ENCODE measurements around the gene USP22.

USP22 gene

GRCh38 chr17:21030375-21030774 is 12.4 kb downstream of the USP22 start:
- H3K9me3 ChIP-seq (replicated peaks; ENCODE audit: low read length) = no peaks in the 10 kb centered on the region
- H3K9ac ChIP-seq (ENCODE audit: low read depth, low read length) = no peak overlapping the region
- peaks cover 28% of the 10 kb centered on the region for H3K36me3 ChIP-seq (ENCODE audit: insufficient read depth, low read length)
- no peak overlapping the region for H3K4me3 ChIP-seq (ENCODE audit: low read length)
- no peaks in the 10 kb centered on the region for H3K27me3 ChIP-seq (ENCODE audit: control insufficient read depth, insufficient read depth, low read length)
- H3K4me1 ChIP-seq (ENCODE audit: control insufficient read depth, insufficient read depth, low read length) = peaks cover 72% of the 10 kb centered on the region
- H3K4me2 ChIP-seq (ENCODE audit: low read length) = peak overlapping the region; percentile 56

- Histone ChIP-seq H3K27me3 (ENCODE audit: control insufficient read depth, insufficient read depth, low read length) (no peaks in the 10 kb centered on the region), H3K4me1 (ENCODE audit: control insufficient read depth, insufficient read depth, low read length) (peaks cover 65% of the 10 kb centered on the region), H3K9ac (ENCODE audit: low read depth, low read length) (no peak overlapping the region), H3K36me3 (ENCODE audit: insufficient read depth, low read length) (peaks cover 36% of the 10 kb centered on the region), H3K4me2 (ENCODE audit: low read length) (peak overlapping the region; percentile 56), H3K4me3 (ENCODE audit: low read length) (peak overlapping the region; percentile 3), H3K9me3 (replicated peaks; ENCODE audit: low read length) (no peaks in the 10 kb centered on the region)
Observed at GRCh38 chr17:21029515-21029914, 13.3 kb downstream of the USP22 start.

- Histone ChIP-seq H3K4me3 (ENCODE audit: low read length) (no peak overlapping the region), H3K27me3 (ENCODE audit: control insufficient read depth, insufficient read depth, low read length) (no peaks in the 10 kb centered on the region), H3K4me2 (ENCODE audit: low read length) (peak overlapping the region; percentile 56), H3K9me3 (replicated peaks; ENCODE audit: low read length) (no peaks in the 10 kb centered on the region), H3K36me3 (ENCODE audit: insufficient read depth, low read length) (peaks cover 41% of the 10 kb centered on the region), H3K4me1 (ENCODE audit: control insufficient read depth, insufficient read depth, low read length) (peaks cover 60% of the 10 kb centered on the region), H3K9ac (ENCODE audit: low read depth, low read length) (peak overlapping the region; percentile 32)
Observed at GRCh38 chr17:21029036-21029435, 13.8 kb downstream of the USP22 start.

GRCh38 chr17:21028192-21028591 is 14.6 kb downstream of the USP22 start:
- no peaks in the 10 kb centered on the region for H3K27me3 ChIP-seq (ENCODE audit: control insufficient read depth, insufficient read depth, low read length)
- peaks cover 50% of the 10 kb centered on the region for H3K36me3 ChIP-seq (ENCODE audit: insufficient read depth, low read length)
- H3K4me2 ChIP-seq (ENCODE audit: low read length) = no peak overlapping the region
- no peak overlapping the region for H3K9ac ChIP-seq (ENCODE audit: low read depth, low read length)
- no peak overlapping the region for H3K4me3 ChIP-seq (ENCODE audit: low read length)
- no peaks in the 10 kb centered on the region for H3K9me3 ChIP-seq (replicated peaks; ENCODE audit: low read length)
- peaks cover 51% of the 10 kb centered on the region for H3K4me1 ChIP-seq (ENCODE audit: control insufficient read depth, insufficient read depth, low read length)

- H3K4me3 ChIP-seq (ENCODE audit: low read length) = no peak overlapping the region
- no peaks in the 10 kb centered on the region for H3K9me3 ChIP-seq (replicated peaks; ENCODE audit: low read length)
- H3K9ac ChIP-seq (ENCODE audit: low read depth, low read length) = no peak overlapping the region
- H3K4me2 ChIP-seq (ENCODE audit: low read length) = no peak overlapping the region
- H3K27me3 ChIP-seq (ENCODE audit: control insufficient read depth, insufficient read depth, low read length) = no peaks in the 10 kb centered on the region
- peaks cover 51% of the 10 kb centered on the region for H3K36me3 ChIP-seq (ENCODE audit: insufficient read depth, low read length)
- H3K4me1 ChIP-seq (ENCODE audit: control insufficient read depth, insufficient read depth, low read length) = peaks cover 40% of the 10 kb centered on the region
Observed at GRCh38 chr17:21027031-21027430, 15.8 kb downstream of the USP22 start.

GRCh38 chr17:21025451-21025850 is 17.4 kb downstream of the USP22 start:
- Histone ChIP-seq H3K27me3 (ENCODE audit: control insufficient read depth, insufficient read depth, low read length) (no peaks in the 10 kb centered on the region), H3K4me3 (ENCODE audit: low read length) (no peak overlapping the region), H3K9ac (ENCODE audit: low read depth, low read length) (no peak overlapping the region), H3K4me2 (ENCODE audit: low read length) (no peak overlapping the region), H3K36me3 (ENCODE audit: insufficient read depth, low read length) (peaks cover 65% of the 10 kb centered on the region), H3K9me3 (replicated peaks; ENCODE audit: low read length) (no peaks in the 10 kb centered on the region), H3K4me1 (ENCODE audit: control insufficient read depth, insufficient read depth, low read length) (peaks cover 28% of the 10 kb centered on the region)

- Histone ChIP-seq H3K27me3 (ENCODE audit: control insufficient read depth, insufficient read depth, low read length) (no peaks in the 10 kb centered on the region), H3K9ac (ENCODE audit: low read depth, low read length) (no peak overlapping the region), H3K4me1 (ENCODE audit: control insufficient read depth, insufficient read depth, low read length) (peaks cover 15% of the 10 kb centered on the region), H3K4me2 (ENCODE audit: low read length) (no peak overlapping the region), H3K9me3 (replicated peaks; ENCODE audit: low read length) (no peaks in the 10 kb centered on the region), H3K4me3 (ENCODE audit: low read length) (no peak overlapping the region), H3K36me3 (ENCODE audit: insufficient read depth, low read length) (peaks cover 79% of the 10 kb centered on the region)
Observed at GRCh38 chr17:21024024-21024423, 18.8 kb downstream of the USP22 start.

GRCh38 chr17:21021208-21021803 is 21.5 kb downstream of the USP22 start:
- Histone ChIP-seq H3K4me3 (ENCODE audit: low read length) (no peak overlapping the region), H3K4me2 (ENCODE audit: low read length) (no peak overlapping the region), H3K4me1 (ENCODE audit: control insufficient read depth, insufficient read depth, low read length) (peaks cover 5% of the 10 kb centered on the region), H3K9me3 (replicated peaks; ENCODE audit: low read length) (no peaks in the 10 kb centered on the region), H3K36me3 (ENCODE audit: insufficient read depth, low read length) (peaks cover 88% of the 10 kb centered on the region), H3K27me3 (ENCODE audit: control insufficient read depth, insufficient read depth, low read length) (no peaks in the 10 kb centered on the region), H3K9ac (ENCODE audit: low read depth, low read length) (no peak overlapping the region)

- Histone ChIP-seq H3K4me3 (ENCODE audit: low read length) (no peak overlapping the region), H3K27me3 (ENCODE audit: control insufficient read depth, insufficient read depth, low read length) (no peaks in the 10 kb centered on the region), H3K9me3 (replicated peaks; ENCODE audit: low read length) (no peaks in the 10 kb centered on the region), H3K4me1 (ENCODE audit: control insufficient read depth, insufficient read depth, low read length) (peaks cover 4% of the 10 kb centered on the region), H3K4me2 (ENCODE audit: low read length) (no peak overlapping the region), H3K9ac (ENCODE audit: low read depth, low read length) (no peak overlapping the region), H3K36me3 (ENCODE audit: insufficient read depth, low read length) (peaks cover 88% of the 10 kb centered on the region)
Observed at GRCh38 chr17:21020622-21021021, 22.2 kb downstream of the USP22 start.

- Histone ChIP-seq H3K4me2 (ENCODE audit: low read length) (no peak overlapping the region), H3K4me3 (ENCODE audit: low read length) (no peak overlapping the region), H3K9ac (ENCODE audit: low read depth, low read length) (no peak overlapping the region), H3K4me1 (ENCODE audit: control insufficient read depth, insufficient read depth, low read length) (no peaks in the 10 kb centered on the region), H3K27me3 (ENCODE audit: control insufficient read depth, insufficient read depth, low read length) (no peaks in the 10 kb centered on the region), H3K36me3 (ENCODE audit: insufficient read depth, low read length) (peaks cover 88% of the 10 kb centered on the region), H3K9me3 (replicated peaks; ENCODE audit: low read length) (no peaks in the 10 kb centered on the region)
Observed at GRCh38 chr17:21019976-21020586, 22.7 kb downstream of the USP22 start.

GRCh38 chr17:21018894-21019293 is 23.9 kb downstream of the USP22 start:
- H3K4me3 ChIP-seq (ENCODE audit: low read length) = no peak overlapping the region
- H3K9me3 ChIP-seq (replicated peaks; ENCODE audit: low read length) = no peaks in the 10 kb centered on the region
- no peak overlapping the region for H3K4me2 ChIP-seq (ENCODE audit: low read length)
- H3K4me1 ChIP-seq (ENCODE audit: control insufficient read depth, insufficient read depth, low read length) = no peaks in the 10 kb centered on the region
- peaks cover 88% of the 10 kb centered on the region for H3K36me3 ChIP-seq (ENCODE audit: insufficient read depth, low read length)
- H3K9ac ChIP-seq (ENCODE audit: low read depth, low read length) = no peak overlapping the region
- no peaks in the 10 kb centered on the region for H3K27me3 ChIP-seq (ENCODE audit: control insufficient read depth, insufficient read depth, low read length)

GRCh38 chr17:21017861-21018260 is 24.9 kb downstream of the USP22 start:
- Histone ChIP-seq H3K9me3 (replicated peaks; ENCODE audit: low read length) (no peaks in the 10 kb centered on the region), H3K4me1 (ENCODE audit: control insufficient read depth, insufficient read depth, low read length) (no peaks in the 10 kb centered on the region), H3K36me3 (ENCODE audit: insufficient read depth, low read length) (peaks cover 87% of the 10 kb centered on the region), H3K4me2 (ENCODE audit: low read length) (no peak overlapping the region), H3K9ac (ENCODE audit: low read depth, low read length) (no peak overlapping the region), H3K27me3 (ENCODE audit: control insufficient read depth, insufficient read depth, low read length) (no peaks in the 10 kb centered on the region), H3K4me3 (ENCODE audit: low read length) (no peak overlapping the region)
